Measurements from ENCODE around the gene SCMH1.

GRCh38 chr1:41230656-41231055 is 11.4 kb downstream of the SCMH1 start:
- TF ChIP-seq, protein P1, sequence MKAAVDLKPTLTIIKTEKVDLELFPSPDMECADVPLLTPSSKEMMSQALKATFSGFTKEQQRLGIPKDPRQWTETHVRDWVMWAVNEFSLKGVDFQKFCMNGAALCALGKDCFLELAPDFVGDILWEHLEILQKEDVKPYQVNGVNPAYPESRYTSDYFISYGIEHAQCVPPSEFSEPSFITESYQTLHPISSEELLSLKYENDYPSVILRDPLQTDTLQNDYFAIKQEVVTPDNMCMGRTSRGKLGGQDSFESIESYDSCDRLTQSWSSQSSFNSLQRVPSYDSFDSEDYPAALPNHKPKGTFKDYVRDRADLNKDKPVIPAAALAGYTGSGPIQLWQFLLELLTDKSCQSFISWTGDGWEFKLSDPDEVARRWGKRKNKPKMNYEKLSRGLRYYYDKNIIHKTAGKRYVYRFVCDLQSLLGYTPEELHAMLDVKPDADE (IDR thresholded peaks at IDR 0.05) = no peak
- TF ChIP-seq POLR2AphosphoS5 (IDR thresholded peaks at IDR 0.05; ENCODE audit: low read depth) = no peak
- TF ChIP-seq CTCF (conservative IDR thresholded peaks at IDR 0.05; ENCODE audit: low read depth in 2 of 2) = no peak
- no peak for TF ChIP-seq EZH2 (IDR thresholded peaks at IDR 0.05; ENCODE audit: low read depth, unreplicated experiment)
